Liver (tissue), 9 donors: ENCODE results near the gene INPP5F. TPM values are rescaled to one million over a fixed set of nuclear protein-coding genes. Genes with fewer than 3 reads are reported as not detected.

Source experiments
- DNase-seq: peaks from one replicate; pipeline ENCODE4 v3.0.0-alpha.2; 2017; ENCODE audit warnings: low spot score
- H3K27ac ChIP-seq, 2 donors: one replicate each; pipeline ENCODE4 v1.7.0; 2013; ENCODE audit warnings: inconsistent platforms in 2 of 2, low read length in 2 of 2, control low read depth in 1 of 2, low read depth in 1 of 2, mild to moderate bottlenecking in 1 of 2
- H3K27me3 ChIP-seq, 4 donors: one replicate each; pipeline versions ENCODE4 v1.6.1 to v1.7.0; 2013; ENCODE audit warnings: low read length in 3 of 4, inconsistent platforms in 1 of 4, mild to moderate bottlenecking in 1 of 4, moderate library complexity in 1 of 4; ENCODE audit not compliant: control insufficient read depth in 4 of 4, insufficient read depth in 4 of 4
- H3K36me3 ChIP-seq, 4 donors: one replicate each; pipeline versions ENCODE4 v1.6.1 to v1.7.0; 2013; ENCODE audit warnings: low read length in 3 of 4, mild to moderate bottlenecking in 3 of 4, low read depth in 1 of 4, moderate library complexity in 1 of 4; ENCODE audit not compliant: control insufficient read depth in 4 of 4, insufficient read depth in 3 of 4
- H3K4me1 ChIP-seq, 4 donors: one replicate each; pipeline versions ENCODE4 v1.6.1 to v1.7.0; 2013; ENCODE audit warnings: low read length in 3 of 4, mild to moderate bottlenecking in 3 of 4, moderate library complexity in 1 of 4; ENCODE audit not compliant: control insufficient read depth in 4 of 4, insufficient read depth in 4 of 4
- H3K4me3 ChIP-seq, 3 donors: one replicate each; pipeline versions ENCODE4 v1.6.1 to v1.7.0; 2013; ENCODE audit warnings: low read length in 3 of 3, control low read depth in 1 of 3, low read depth in 1 of 3, mild to moderate bottlenecking in 1 of 3
- H3K9ac ChIP-seq, 2 donors: one replicate each; pipeline ENCODE4 v1.7.0; 2013; ENCODE audit warnings: low read length in 2 of 2, mild to moderate bottlenecking in 2 of 2, moderate library complexity in 2 of 2, control low read depth in 1 of 2, low read depth in 1 of 2
- H3K9me3 ChIP-seq, 4 donors: one replicate each; pipeline versions ENCODE4 v1.6.1 to v1.7.0; 2013; ENCODE audit warnings: low read length in 3 of 4; ENCODE audit not compliant: control insufficient read depth in 4 of 4
- ATF3 ChIP-seq: IDR thresholded peaks from 2 replicates; pipeline ENCODE4 v1.6.1; 2016; ENCODE audit warnings: antibody characterized with exemption
- EGR1 ChIP-seq, 2 donors: IDR thresholded peaks; 2 replicates each; pipeline ENCODE4 v1.6.1; 2016 to 2018; ENCODE audit warnings: antibody characterized with exemption in 2 of 2, low read depth in 2 of 2
- FOXA1 ChIP-seq: IDR thresholded peaks from 2 replicates; pipeline ENCODE4 v1.6.1; 2016; ENCODE audit warnings: antibody characterized with exemption
- FOXA2 ChIP-seq: IDR thresholded peaks from 2 replicates; pipeline ENCODE4 v1.6.1; 2016; ENCODE audit warnings: antibody characterized with exemption
- HNF4A ChIP-seq, 2 donors: conservative IDR thresholded peaks; 2 replicates each; pipeline ENCODE4 v1.6.1; 2016; ENCODE audit warnings: antibody characterized with exemption in 2 of 2, mild to moderate bottlenecking in 2 of 2
- HNF4G ChIP-seq: IDR thresholded peaks from 2 replicates; pipeline ENCODE4 v1.6.1; 2016; ENCODE audit warnings: antibody characterized with exemption
- JUND ChIP-seq, 2 donors: IDR thresholded peaks; 2 replicates each; pipeline ENCODE4 v1.6.1; 2016; ENCODE audit warnings: antibody characterized with exemption in 2 of 2
- MAX ChIP-seq: IDR thresholded peaks from 2 replicates; pipeline ENCODE4 v1.6.1; 2016; ENCODE audit warnings: antibody characterized with exemption
- NR2F2 ChIP-seq: IDR thresholded peaks from 2 replicates; pipeline ENCODE4 v1.6.1; 2016; ENCODE audit warnings: antibody characterized with exemption
- RAD21 ChIP-seq, 2 donors: IDR thresholded peaks; 2 replicates each; pipeline ENCODE4 v1.6.1; 2016; ENCODE audit warnings: antibody characterized with exemption in 2 of 2, mild to moderate bottlenecking in 2 of 2
- REST ChIP-seq: IDR thresholded peaks from 2 replicates; pipeline ENCODE4 v1.6.1; 2016; ENCODE audit warnings: antibody characterized with exemption, mild to moderate bottlenecking
- RXRA ChIP-seq, 2 donors: IDR thresholded peaks; 2 replicates each; pipeline ENCODE4 v1.6.1; 2017 to 2018; ENCODE audit warnings: antibody characterized with exemption in 2 of 2, mild to moderate bottlenecking in 1 of 2
- SP1 ChIP-seq: IDR thresholded peaks from 2 replicates; pipeline ENCODE4 v1.6.1; 2018; ENCODE audit warnings: antibody characterized with exemption, mild to moderate bottlenecking
- TAF1 ChIP-seq: conservative IDR thresholded peaks from 2 replicates; pipeline ENCODE4 v1.6.1; 2016; ENCODE audit warnings: antibody characterized with exemption, mild to moderate bottlenecking
- YY1 ChIP-seq: IDR thresholded peaks from 2 replicates; pipeline ENCODE4 v1.6.1; 2016; ENCODE audit warnings: antibody characterized with exemption, mild to moderate bottlenecking
- ZBTB33 ChIP-seq: IDR thresholded peaks from 2 replicates; pipeline ENCODE4 v1.6.1; 2016; ENCODE audit warnings: antibody characterized with exemption
- WGBS: extraction: QIAGEN DNeasy Blood & Tissue Kit; methylation state at CpG from one replicate; pipeline ENCODE4 v1.1.7; 2013; 5-methylcytosine and 5-hydroxymethylcytosine counted together
- polyA plus RNA-seq, 2 donors: library from polyadenylated mRNA; stranded (reverse) in 1 of 2; unstranded in 1 of 2; fragments of 200-250 nt in 1 of 2; fragments of >200 nt in 1 of 2; fragmentation: Nextera tagmentation in 1 of 2; extraction: Ambion mirVana in 1 of 2; gene quantifications; one replicate each; pipeline versions ENCODE4 v1.2.1 to v1.2.3, GENCODE V29; 2013 to 2015
- total RNA-seq, 2 donors: library from RNA; depleted of rRNA; stranded (reverse); fragments of >200 nt; gene quantifications; one replicate each; pipeline ENCODE4 v1.2.3, GENCODE V29; 2014
- donor health status: healthy.
- donor health status: healthy.
- donor health status: healthy.
- donor health status: healthy.
- donor health status: healthy.

The INPP5F gene
- total and polyA plus RNA-seq, 4 donors: 1.1 to 8.1 (median 2.1) TPM

GRCh38 chr10:119723161-119723560 is 2.7 kb upstream of the INPP5F start:
- H3K4me1 ChIP-seq: peaks cover 0 to 13% (median 7%) of the 10 kb centered on the region in 4 donors
- WGBS: 67% methylated on average over 2 of the region's 2 CpGs
- no peak overlapping the region for H3K4me3 ChIP-seq
- TF ChIP-seq JUND (IDR thresholded peaks at IDR 0.05) (no peak), MAX (no peak), TAF1 (no peak), ATF3 (no peak), REST (no peak), FOXA2 (no peak)
- H3K9ac ChIP-seq: no peak overlapping the region
- H3K27me3 ChIP-seq: no peaks in the 10 kb centered on the region
- DNase-seq: no peak
- no peak overlapping the region for H3K27ac ChIP-seq
- H3K9me3 ChIP-seq: no peaks in the 10 kb centered on the region
- no peaks in the 10 kb centered on the region for H3K36me3 ChIP-seq

GRCh38 chr10:119723624-119724023 is 2.2 kb upstream of the INPP5F start:
- Histone ChIP-seq H3K4me1 (peaks cover 0 to 13% (median 7%) of the 10 kb centered on the region in 4 donors), H3K27me3 (no peaks in the 10 kb centered on the region), H3K9ac (no peak overlapping the region), H3K27ac (no peak overlapping the region), H3K4me3 (no peak overlapping the region), H3K9me3 (no peaks in the 10 kb centered on the region), H3K36me3 (no peaks in the 10 kb centered on the region)
- no peak for TF ChIP-seq TAF1
- TF ChIP-seq HNF4A (conservative IDR thresholded peaks at IDR 0.05): no peak
- no peak for TF ChIP-seq NR2F2
- TF ChIP-seq ATF3: no peak
- no peak for TF ChIP-seq ZBTB33
- TF ChIP-seq FOXA2: no peak
- no peak for TF ChIP-seq MAX
- no peak for TF ChIP-seq EGR1 (IDR thresholded peaks at IDR 0.05; ENCODE audit: low read depth in 2 of 2)
- TF ChIP-seq YY1: no peak
- no peak for TF ChIP-seq REST
- TF ChIP-seq RXRA (IDR thresholded peaks at IDR 0.05): no peak
- no peak for TF ChIP-seq JUND (IDR thresholded peaks at IDR 0.05)
- no peak for TF ChIP-seq RAD21 (IDR thresholded peaks at IDR 0.05)
- TF ChIP-seq SP1: no peak
- no peak for TF ChIP-seq FOXA1
- TF ChIP-seq HNF4G: no peak
- no peak for DNase-seq
- WGBS: 77% methylated on average over 3 of the region's 3 CpGs
